SK-N-SH (cell line): ENCODE data around the gene MUSTN1.

Source experiments
- CHD2 ChIP-seq: fragments of 150-350 bp; IDR thresholded peaks from 2 replicates; pipeline ENCODE4 v1.6.1; 2018; ENCODE audit warnings: low read length; ENCODE audit not compliant: partially characterized antibody
- EZH2phosphoT487 ChIP-seq: fragments of 200-600 bp; sonication (generic); IDR thresholded peaks from 2 replicates; pipeline ENCODE4 v1.6.1; 2017; ENCODE audit warnings: low read depth, mixed run types, mild to moderate bottlenecking, antibody characterized with exemption, moderate library complexity, borderline replicate concordance
- RAD21 ChIP-seq: IDR thresholded peaks from 2 replicates; pipeline ENCODE4 v1.6.1; 2012; ENCODE audit warnings: mild to moderate bottlenecking, low read length
- RCOR1 ChIP-seq: fragments of 150-350 bp; IDR thresholded peaks from 2 replicates; pipeline ENCODE4 v1.6.1; 2017; ENCODE audit warnings: antibody characterized with exemption, low read length
- TAF1 ChIP-seq: IDR thresholded peaks from 2 replicates; pipeline ENCODE4 v1.6.1; 2012; ENCODE audit warnings: low read depth, mild to moderate bottlenecking, low read length, moderate library complexity, borderline replicate concordance
- TCF12 ChIP-seq: IDR thresholded peaks from 2 replicates; pipeline ENCODE4 v1.4.0; 2012
- TF ChIP-seq, protein P1 (sequence below): IDR thresholded peaks from 2 replicates; pipeline ENCODE4 v1.4.0; 2012; ENCODE audit warnings: low read depth, borderline replicate concordance
- TF ChIP-seq, protein P2 (sequence below): fragments of 200-600 bp; sonication (generic); IDR thresholded peaks from 2 replicates; pipeline ENCODE4 v1.6.1; 2017; ENCODE audit warnings: antibody characterized with exemption, mild to moderate bottlenecking, moderate library complexity

DNA sequence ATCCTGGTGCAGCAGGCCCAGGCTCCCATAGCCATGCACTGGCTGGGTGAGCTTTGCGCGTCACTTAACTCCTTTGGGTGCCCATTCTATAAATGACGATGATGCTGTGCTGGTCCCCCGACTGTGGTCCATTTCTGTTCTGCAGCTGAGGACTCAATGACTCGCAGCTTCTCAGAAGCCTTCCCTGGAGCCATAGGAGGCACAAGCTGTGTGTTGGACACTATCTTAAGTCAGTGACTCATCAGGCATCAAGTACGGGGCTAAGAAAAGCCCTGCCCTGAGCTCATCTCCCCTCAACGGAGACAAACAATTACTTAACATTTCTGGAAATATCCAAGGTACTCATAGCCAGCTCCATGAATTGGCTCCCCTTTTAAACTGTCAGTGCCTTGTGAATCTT, 13.8 kb upstream of the MUSTN1 start:
- TF ChIP-seq RAD21: no peak
- TF ChIP-seq, protein P1, sequence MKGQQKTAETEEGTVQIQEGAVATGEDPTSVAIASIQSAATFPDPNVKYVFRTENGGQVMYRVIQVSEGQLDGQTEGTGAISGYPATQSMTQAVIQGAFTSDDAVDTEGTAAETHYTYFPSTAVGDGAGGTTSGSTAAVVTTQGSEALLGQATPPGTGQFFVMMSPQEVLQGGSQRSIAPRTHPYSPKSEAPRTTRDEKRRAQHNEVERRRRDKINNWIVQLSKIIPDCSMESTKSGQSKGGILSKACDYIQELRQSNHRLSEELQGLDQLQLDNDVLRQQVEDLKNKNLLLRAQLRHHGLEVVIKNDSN: no peak
- no peak for TF ChIP-seq CHD2
- TF ChIP-seq, protein P2, sequence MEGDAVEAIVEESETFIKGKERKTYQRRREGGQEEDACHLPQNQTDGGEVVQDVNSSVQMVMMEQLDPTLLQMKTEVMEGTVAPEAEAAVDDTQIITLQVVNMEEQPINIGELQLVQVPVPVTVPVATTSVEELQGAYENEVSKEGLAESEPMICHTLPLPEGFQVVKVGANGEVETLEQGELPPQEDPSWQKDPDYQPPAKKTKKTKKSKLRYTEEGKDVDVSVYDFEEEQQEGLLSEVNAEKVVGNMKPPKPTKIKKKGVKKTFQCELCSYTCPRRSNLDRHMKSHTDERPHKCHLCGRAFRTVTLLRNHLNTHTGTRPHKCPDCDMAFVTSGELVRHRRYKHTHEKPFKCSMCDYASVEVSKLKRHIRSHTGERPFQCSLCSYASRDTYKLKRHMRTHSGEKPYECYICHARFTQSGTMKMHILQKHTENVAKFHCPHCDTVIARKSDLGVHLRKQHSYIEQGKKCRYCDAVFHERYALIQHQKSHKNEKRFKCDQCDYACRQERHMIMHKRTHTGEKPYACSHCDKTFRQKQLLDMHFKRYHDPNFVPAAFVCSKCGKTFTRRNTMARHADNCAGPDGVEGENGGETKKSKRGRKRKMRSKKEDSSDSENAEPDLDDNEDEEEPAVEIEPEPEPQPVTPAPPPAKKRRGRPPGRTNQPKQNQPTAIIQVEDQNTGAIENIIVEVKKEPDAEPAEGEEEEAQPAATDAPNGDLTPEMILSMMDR: no peak
- TF ChIP-seq TAF1: no peak
- TF ChIP-seq EZH2phosphoT487: no peak
- no peak for TF ChIP-seq TCF12
- TF ChIP-seq RCOR1: no peak
